GM10248 (cell line): ENCODE data around the gene PTPRG.

Source experiments
- CTCF ChIA-PET: fragments of 300-600 bp; sonication (Branson Sonifier 250); formaldehyde crosslinking; extraction: SDS; loops from one replicate; lab custom pipeline; 2021; ENCODE audit warnings: antibody characterized with exemption; lab: Yijun Ruan, JAX
- POLR2A ChIA-PET: fragments of 350-650 bp; sonication (Branson Sonifier 250); formaldehyde crosslinking; extraction: SDS; loops from one replicate; lab custom pipeline; 2020; ENCODE audit warnings: antibody characterized with exemption; lab: Yijun Ruan, JAX
- DNase-seq: peaks from one replicate; pipeline ENCODE4 v3.0.0; 2012; ENCODE audit errors: extremely low spot score
- CTCF ChIP-seq: IDR thresholded peaks from 2 replicates; pipeline ENCODE4 v1.5.1; 2012; ENCODE audit warnings: mild to moderate bottlenecking, low read depth; ENCODE audit errors: extremely low read depth, missing control alignments, control extremely low read depth

Gene PTPRG

DNA sequence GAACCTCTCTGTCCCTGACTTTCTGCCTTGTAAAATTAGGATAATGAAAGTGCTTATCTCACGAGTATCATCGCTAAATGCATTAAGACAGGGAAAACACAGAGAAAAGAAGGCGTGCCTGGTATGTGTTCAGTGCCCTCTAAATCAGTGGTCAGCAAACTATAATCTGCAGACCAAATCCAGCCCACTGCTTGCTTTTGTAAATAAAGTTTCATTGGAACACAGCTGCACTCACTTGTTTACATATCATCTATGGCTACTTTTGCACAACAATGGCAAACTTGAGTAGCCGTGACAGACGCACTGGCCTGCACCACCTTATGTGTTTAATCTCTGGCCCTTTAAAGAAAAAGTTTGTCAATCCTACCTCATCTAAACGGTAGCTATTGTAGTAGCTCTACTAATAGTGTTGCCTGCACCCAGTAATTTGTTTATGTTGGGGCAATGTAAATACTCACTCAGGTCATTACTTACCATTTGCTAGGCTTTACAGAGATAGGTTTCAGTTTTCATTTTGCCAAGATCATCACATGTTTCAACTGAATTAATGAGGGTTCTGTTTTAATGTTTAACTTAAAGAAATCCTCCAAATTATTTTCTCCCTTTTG, 582.6 kb downstream of the PTPRG start:
- TF ChIP-seq CTCF: no peak
- ChIA-PET POLR2A (no interaction called here), CTCF (interaction anchor here (1.3 kb wide), 1 partner anchor 24 kb away, joined by 3 read pairs; no protein-coding TSS in a partner anchor)
- DNase-seq: no peak

DNA sequence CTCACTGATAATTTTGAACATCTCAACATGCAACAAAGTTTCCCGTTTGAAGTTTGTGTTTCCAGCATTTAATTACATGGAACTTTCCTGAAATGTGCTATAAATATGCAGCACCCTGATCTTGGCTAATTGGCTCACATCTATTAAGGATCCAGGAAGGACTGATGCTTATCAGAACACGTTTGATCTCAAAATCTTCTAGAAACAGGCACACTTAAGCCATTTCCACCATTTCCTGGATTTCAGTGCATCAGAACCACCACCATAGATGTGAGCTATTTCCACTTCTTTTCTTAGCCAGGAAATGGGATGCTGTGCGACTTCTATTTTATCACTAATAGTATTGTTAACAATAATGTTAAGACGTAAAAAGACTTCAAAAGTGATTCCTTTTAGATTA, 583.1 kb downstream of the PTPRG start:
- ChIA-PET POLR2A (no interaction called here), CTCF (no interaction called here)

DNA sequence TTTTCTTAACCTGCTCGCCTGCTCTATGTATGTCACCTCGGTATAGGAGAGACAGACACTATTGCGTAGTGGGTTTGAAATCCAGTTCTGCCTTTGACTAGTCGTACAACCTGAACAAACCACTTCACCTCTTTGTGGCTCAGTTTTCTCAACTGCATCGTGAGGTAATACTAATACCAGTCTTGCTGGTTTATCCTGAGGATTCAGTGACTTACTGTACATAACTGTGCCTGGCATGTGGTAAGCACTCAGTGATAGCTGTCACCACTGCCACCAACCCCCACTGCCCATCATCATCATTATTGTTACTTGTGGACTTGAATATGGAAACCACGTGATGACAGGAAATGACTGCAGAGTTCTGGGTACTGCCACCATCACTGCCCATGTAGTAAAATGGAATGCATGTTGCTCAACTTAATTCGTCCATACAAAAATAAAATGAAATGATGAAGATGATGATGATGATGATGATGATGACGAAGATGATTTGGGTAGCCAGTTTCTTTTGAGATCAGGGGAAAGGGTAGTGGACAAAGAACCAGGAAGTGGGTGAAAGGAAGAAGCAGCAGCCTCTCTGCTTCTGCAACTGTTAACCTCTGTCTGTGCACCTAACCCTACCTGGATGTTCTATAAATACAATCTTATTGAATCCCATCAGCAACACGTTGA, 583.9 kb downstream of the PTPRG start:
- POLR2A ChIA-PET: no interaction called here
- no peak for TF ChIP-seq CTCF
- CTCF ChIA-PET: no interaction called here
- no peak for DNase-seq

More for the DNA sequence above, 583.1 kb downstream of the PTPRG start:
- no peak for DNase-seq
- TF ChIP-seq CTCF: no peak

- POLR2A ChIA-PET: no interaction called here
- CTCF ChIA-PET: interaction anchor here (1.5 kb wide), 1 partner anchor 12 kb away, joined by 3 read pairs; no protein-coding TSS in a partner anchor
- TF ChIP-seq CTCF: no peak
- no peak for DNase-seq
These were observed 588.2 kb downstream of the PTPRG start for GRCh38 chr3:62149539-62149938.

DNA sequence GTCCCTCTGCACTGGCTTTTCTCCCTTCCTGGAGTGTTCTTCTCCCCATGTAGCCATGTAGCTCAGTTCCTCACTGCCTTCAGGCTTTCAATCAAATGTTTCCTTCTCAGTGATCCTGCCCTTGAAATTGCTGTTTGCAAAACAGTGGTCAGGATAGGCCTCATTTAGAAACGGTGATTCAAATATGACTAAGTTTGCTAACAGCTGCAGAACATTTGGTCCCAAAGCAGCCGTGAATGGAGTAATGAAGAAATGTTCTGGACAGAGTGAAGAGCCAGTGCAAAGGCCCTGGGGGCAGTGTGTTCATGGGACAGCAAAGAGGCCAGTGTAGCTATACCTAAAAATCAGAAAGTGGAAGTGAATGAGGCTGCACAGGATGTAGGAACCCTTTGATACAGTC, 588.6 kb downstream of the PTPRG start:
- TF ChIP-seq CTCF: no peak
- POLR2A ChIA-PET: no interaction called here
- CTCF ChIA-PET: interaction anchor here (1.5 kb wide), 1 partner anchor 12 kb away, joined by 3 read pairs; no protein-coding TSS in a partner anchor
- DNase-seq: no peak

GRCh38 chr3:62151591-62151990, 590.2 kb downstream of the PTPRG start:
- CTCF ChIA-PET: interaction anchor here (0.8 to 1.2 kb wide), 2 partner anchors 18 to 23 kb away, joined by 3 to 4 read pairs; no protein-coding TSS in a partner anchor
- no peak for TF ChIP-seq CTCF
- no peak for DNase-seq
- POLR2A ChIA-PET: no interaction called here
